ENCODE data around the gene WSCD2. TPM values are rescaled to one million over a fixed set of nuclear protein-coding genes. Genes with fewer than 3 reads are reported as not detected.

WSCD2 gene
- total RNA-seq, 1 donor from 2014 or later = not detected

DNA sequence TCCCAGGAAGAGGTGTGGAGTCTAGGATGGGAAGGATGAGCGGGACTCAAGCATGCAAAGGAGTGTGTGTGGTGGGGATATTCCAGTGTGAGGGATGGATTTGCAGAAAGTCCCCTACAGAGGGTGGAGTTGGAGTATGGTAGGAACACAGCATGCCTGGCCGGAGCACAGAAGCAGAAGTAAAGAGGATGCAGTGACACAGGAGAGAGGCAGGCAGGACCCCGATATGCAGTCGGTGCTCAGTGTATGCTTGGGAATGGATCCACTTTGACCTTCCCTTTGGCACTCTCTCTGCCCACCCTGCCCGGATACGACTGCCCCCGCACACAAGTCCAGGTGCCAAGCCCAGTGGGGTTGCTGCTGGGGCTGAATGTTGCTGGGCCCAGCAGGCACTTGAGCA, 21.3 kb downstream of the WSCD2 start:
- DNase-seq (ENCODE audit: low read depth) = no peak
- no peak overlapping the region for H3K4me3 ChIP-seq (ENCODE audit: low read depth, low read length)
- TF ChIP-seq, protein P1, sequence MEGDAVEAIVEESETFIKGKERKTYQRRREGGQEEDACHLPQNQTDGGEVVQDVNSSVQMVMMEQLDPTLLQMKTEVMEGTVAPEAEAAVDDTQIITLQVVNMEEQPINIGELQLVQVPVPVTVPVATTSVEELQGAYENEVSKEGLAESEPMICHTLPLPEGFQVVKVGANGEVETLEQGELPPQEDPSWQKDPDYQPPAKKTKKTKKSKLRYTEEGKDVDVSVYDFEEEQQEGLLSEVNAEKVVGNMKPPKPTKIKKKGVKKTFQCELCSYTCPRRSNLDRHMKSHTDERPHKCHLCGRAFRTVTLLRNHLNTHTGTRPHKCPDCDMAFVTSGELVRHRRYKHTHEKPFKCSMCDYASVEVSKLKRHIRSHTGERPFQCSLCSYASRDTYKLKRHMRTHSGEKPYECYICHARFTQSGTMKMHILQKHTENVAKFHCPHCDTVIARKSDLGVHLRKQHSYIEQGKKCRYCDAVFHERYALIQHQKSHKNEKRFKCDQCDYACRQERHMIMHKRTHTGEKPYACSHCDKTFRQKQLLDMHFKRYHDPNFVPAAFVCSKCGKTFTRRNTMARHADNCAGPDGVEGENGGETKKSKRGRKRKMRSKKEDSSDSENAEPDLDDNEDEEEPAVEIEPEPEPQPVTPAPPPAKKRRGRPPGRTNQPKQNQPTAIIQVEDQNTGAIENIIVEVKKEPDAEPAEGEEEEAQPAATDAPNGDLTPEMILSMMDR (conservative IDR thresholded peaks at IDR 0.05; ENCODE audit: low read depth, low read length) = no peak

DNA sequence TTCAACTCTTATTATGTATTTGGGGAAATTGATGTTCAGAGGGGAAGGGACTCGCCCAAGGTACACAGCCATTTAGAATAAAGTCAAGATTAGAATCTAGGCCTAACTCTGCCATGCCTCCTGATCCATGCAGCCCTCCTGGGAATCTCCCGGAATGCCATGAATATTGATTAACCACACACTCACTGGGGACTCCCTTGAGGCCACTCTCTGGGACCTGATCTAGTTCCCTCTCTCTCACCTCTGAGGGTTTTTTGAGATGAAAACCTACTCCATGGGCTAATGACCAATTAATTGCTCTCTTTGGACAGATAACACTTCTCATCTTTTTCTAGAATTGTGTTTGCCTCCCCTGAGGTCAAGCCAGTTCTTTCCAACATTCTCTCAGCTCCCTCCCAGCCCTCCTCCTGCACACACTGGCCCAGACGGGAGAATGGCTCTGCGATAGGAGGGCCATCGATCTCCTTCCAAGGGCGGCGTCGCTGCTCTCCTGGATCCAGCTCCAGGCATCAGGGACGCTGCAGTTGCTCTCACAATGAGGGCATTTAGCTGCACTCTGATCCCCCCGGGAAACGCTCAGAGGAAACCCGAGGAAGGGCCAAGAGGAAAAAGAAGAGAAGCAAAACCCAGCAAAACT, 22.6 kb downstream of the WSCD2 start:
- TF ChIP-seq, protein P1 (conservative IDR thresholded peaks at IDR 0.05; ENCODE audit: low read depth, low read length) = no peak
- H3K4me3 ChIP-seq (ENCODE audit: low read depth, low read length) = no peak overlapping the region
- DNase-seq (ENCODE audit: low read depth) = no peak

DNA sequence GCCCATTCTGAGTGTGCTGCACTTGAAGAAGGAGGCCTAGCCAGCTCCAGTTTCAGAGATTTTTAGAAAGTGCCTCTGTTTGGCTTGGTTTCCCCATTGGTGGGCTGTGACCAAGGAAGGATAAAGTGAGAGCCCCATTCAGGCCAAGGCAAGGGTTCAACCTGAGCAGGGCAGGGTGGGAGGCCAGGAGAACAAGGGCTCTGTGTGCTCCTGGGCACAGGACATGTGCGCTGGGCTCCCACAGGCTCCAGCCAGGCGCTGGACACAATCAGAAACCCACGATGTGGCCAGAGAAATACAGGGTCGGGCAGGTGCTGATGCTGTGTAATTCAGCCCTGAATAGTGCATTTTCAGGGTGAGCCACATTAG, 23.1 kb downstream of the WSCD2 start:
- H3K4me3 ChIP-seq (ENCODE audit: low read depth, low read length) = no peak overlapping the region
- TF ChIP-seq, protein P1 (conservative IDR thresholded peaks at IDR 0.05; ENCODE audit: low read depth, low read length) = no peak
- DNase-seq (ENCODE audit: low read depth) = no peak

DNA sequence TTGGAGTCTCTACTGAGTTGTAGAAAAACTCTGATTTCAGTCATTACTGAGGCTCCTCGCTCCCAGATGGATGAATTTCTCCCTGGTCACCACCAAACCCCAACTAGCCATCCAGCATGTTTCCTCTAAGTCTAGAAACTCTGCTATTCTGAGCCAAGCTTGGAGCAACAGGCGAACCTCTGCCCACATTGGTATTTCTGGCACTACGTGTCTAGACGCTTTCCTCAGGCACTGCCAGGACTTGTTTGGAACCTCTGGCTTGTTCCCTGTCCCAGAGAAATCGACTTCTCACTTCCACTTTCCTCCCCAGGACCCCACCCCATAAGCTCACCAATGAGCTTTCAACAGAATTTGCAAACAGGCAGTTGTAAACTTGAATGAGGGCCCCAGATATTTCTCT, 27.6 kb downstream of the WSCD2 start:
- no peak for DNase-seq (ENCODE audit: low read depth)

DNA sequence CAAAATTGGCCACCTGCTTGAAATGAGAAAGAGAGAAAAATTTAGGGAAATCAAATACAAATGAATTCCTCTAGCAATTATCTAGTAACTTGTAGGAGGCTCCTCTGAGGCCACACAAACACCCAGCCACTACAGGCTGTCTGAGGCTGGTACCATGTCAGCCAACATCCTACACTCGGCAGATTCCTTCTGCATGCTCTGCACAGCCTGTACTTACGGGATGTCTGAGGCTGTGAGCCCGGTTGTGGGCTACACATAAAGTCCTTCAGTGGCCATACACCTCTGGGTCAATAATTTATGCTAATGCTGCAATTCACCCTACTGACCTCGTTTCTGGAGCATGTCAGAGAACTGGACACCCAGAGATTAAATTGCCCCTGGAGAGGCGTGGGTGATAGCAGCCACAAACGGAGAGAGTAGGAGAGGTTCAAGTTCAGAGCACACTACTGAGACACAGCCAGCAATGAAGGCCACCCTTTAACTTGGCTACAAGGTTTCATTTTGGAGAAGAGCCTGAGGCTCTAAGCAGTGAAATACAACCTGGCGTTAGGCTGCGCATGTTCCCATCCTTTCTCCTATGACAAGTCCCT, 28.9 kb downstream of the WSCD2 start:
- no peak for DNase-seq (ENCODE audit: low read depth)
- TF ChIP-seq, protein P1 (conservative IDR thresholded peaks at IDR 0.05; ENCODE audit: low read depth, low read length) = no peak
- no peak overlapping the region for H3K4me3 ChIP-seq (ENCODE audit: low read depth, low read length)

More for the DNA sequence above, 27.6 kb downstream of the WSCD2 start:
- TF ChIP-seq, protein P1 (conservative IDR thresholded peaks at IDR 0.05; ENCODE audit: low read depth, low read length) = no peak
- no peak overlapping the region for H3K4me3 ChIP-seq (ENCODE audit: low read depth, low read length)

DNA sequence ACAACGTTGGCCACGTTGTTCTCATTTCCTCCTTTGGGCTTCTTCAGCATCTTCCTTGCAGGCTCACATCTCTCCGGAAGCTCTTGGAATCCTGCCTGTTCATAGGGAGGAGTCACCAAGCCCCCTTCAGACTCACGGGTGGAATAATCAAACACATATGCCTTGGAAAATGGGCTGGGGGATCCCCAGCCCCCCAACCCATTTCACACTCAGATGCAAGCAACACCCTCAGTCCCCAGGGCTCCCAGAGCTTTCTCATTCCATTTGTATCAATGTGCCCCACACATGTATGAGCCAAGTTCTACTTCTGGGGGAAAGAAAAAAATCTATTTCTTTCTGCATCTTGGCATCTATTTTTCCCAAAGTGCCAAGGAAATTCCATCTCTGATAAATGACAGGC, 33.1 kb downstream of the WSCD2 start:
- H3K4me3 ChIP-seq (ENCODE audit: low read depth, low read length) = no peak overlapping the region
- no peak for DNase-seq (ENCODE audit: low read depth)
- TF ChIP-seq, protein P1 (conservative IDR thresholded peaks at IDR 0.05; ENCODE audit: low read depth, low read length) = no peak

DNA sequence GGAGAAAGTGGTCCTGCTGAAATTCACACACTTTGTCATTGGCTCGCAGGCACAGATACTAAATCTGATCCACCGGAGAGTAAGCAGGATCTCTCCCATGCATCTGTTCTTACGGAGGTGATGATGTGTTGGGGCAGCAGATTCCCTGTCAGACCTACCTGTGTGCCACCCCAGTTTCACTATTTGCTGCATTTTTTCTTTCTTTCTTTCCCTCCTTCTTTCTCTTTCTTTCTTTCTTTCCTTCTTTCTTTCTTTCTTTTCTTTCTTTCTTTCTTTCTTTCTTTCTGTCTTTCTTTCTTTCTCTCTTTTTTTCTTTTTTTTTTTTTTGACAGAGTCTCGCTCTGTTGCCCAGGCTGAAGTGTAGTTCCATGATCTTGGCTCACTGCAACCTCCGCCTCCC, 37.4 kb downstream of the WSCD2 start:
- no peak for DNase-seq (ENCODE audit: low read depth)
- no peak overlapping the region for H3K4me3 ChIP-seq (ENCODE audit: low read depth, low read length)
- TF ChIP-seq, protein P1 (conservative IDR thresholded peaks at IDR 0.05; ENCODE audit: low read depth, low read length) = no peak

Measured in epithelial cell of proximal tubule (primary cell).